22Rv1 (cell line): ENCODE data around the gene ALAS1.

Experiments used
- ZFX ChIP-seq: fragments of 450-650 bp; IDR thresholded peaks from 2 replicates; pipeline ENCODE4 v1.6.1; 2017; ENCODE audit warnings: antibody characterized with exemption, borderline replicate concordance
- TF ChIP-seq, protein P1 (sequence below): fragments of 450-650 bp; IDR thresholded peaks from 2 replicates; pipeline ENCODE4 v1.5.1; 2017; ENCODE audit warnings: mild to moderate bottlenecking

- TF ChIP-seq, protein P1, sequence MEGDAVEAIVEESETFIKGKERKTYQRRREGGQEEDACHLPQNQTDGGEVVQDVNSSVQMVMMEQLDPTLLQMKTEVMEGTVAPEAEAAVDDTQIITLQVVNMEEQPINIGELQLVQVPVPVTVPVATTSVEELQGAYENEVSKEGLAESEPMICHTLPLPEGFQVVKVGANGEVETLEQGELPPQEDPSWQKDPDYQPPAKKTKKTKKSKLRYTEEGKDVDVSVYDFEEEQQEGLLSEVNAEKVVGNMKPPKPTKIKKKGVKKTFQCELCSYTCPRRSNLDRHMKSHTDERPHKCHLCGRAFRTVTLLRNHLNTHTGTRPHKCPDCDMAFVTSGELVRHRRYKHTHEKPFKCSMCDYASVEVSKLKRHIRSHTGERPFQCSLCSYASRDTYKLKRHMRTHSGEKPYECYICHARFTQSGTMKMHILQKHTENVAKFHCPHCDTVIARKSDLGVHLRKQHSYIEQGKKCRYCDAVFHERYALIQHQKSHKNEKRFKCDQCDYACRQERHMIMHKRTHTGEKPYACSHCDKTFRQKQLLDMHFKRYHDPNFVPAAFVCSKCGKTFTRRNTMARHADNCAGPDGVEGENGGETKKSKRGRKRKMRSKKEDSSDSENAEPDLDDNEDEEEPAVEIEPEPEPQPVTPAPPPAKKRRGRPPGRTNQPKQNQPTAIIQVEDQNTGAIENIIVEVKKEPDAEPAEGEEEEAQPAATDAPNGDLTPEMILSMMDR = no peak
- no peak for TF ChIP-seq ZFX
Measured at GRCh38 chr3:52195823-52196331, 2.1 kb upstream of the ALAS1 start.
